GM19351 (cell line): ENCODE measurements around the gene DNAJC12.
"Not testable (repeated sequence)": the region's sequence is repeated elsewhere in the genome, so short reads cannot be mapped to it uniquely, and the experiment has no call there.

Experiments
- ATAC-seq: cut with Tn5 transposase; IDR thresholded peaks from one replicate; pipeline ENCODE4 v1.9.1; 2021; ENCODE audit warnings: mild to moderate bottlenecking, moderate library complexity; ENCODE audit not compliant: unreplicated experiment

Gene DNAJC12

GRCh38 chr10:67837541-67838314 lies at the start of gene DNAJC12:
Gene DNAJC12, minus strand, starts transcription at chr10:67838188. Its CDS starts 177 bp downstream, at chr10:67838011.
- peak; percentile 86 for ATAC-seq

- ATAC-seq: peak; percentile 60
These were observed 47.1 kb upstream of the DNAJC12 start for GRCh38 chr10:67884842-67885670.

- ATAC-seq: peak; percentile 81
These were observed 46.4 kb upstream of the DNAJC12 start, which contains the start of gene SIRT1 for GRCh38 chr10:67884313-67884841. Gene SIRT1, plus strand, starts transcription at chr10:67884656. Its CDS starts 66 bp downstream, at chr10:67884722.

GRCh38 chr10:67883710-67884312 lies 45.8 kb upstream of the DNAJC12 start:
- no peak for ATAC-seq

GRCh38 chr10:67878133-67878532 lies 40.1 kb upstream of the DNAJC12 start:
- ATAC-seq: no peak

GRCh38 chr10:67877421-67877820 lies 39.4 kb upstream of the DNAJC12 start:
- ATAC-seq: not testable (repeated sequence)

- no peak for ATAC-seq
These were observed 37.6 kb upstream of the DNAJC12 start for GRCh38 chr10:67875340-67876238.

GRCh38 chr10:67869996-67870395 lies 32.0 kb upstream of the DNAJC12 start:
- ATAC-seq: no peak

- no peak for ATAC-seq
These were observed 30.1 kb upstream of the DNAJC12 start for GRCh38 chr10:67868132-67868531.

GRCh38 chr10:67864607-67865371 lies 26.8 kb upstream of the DNAJC12 start:
- no peak for ATAC-seq

GRCh38 chr10:67863094-67863493 lies 25.1 kb upstream of the DNAJC12 start:
- no peak for ATAC-seq

- ATAC-seq: no peak
These were observed 23.9 kb upstream of the DNAJC12 start for GRCh38 chr10:67861750-67862432.

GRCh38 chr10:67858971-67859370 lies 21.0 kb upstream of the DNAJC12 start:
- no peak for ATAC-seq

GRCh38 chr10:67853512-67853911 lies 15.5 kb upstream of the DNAJC12 start:
- ATAC-seq: no peak

- ATAC-seq: no peak
These were observed 14.8 kb upstream of the DNAJC12 start for GRCh38 chr10:67852761-67853160.

GRCh38 chr10:67851186-67851585 lies 13.2 kb upstream of the DNAJC12 start:
- no peak for ATAC-seq

GRCh38 chr10:67849331-67850011 lies 11.5 kb upstream of the DNAJC12 start:
- ATAC-seq: peak; percentile 93

GRCh38 chr10:67843284-67843683 lies 5.3 kb upstream of the DNAJC12 start:
- no peak for ATAC-seq
